IMR-90 (cell line): ENCODE data around the gene AMBRA1. TPM values are rescaled to one million over a fixed set of nuclear protein-coding genes. Genes with fewer than 3 reads are reported as not detected.

Source experiments
- ATAC-seq: fragments of 200-7000 bp; cut with Tn5 transposase; 2 replicates; pipeline ENCODE4 v1.9.1; 2020; ENCODE audit warnings: low read depth, mild to moderate bottlenecking, moderate library complexity
- BruUV-seq: library from RNA; stranded (reverse); fragments of 400-500 nt; replicated peaks from 2 replicates; lab custom pipeline; 2021; lab: Mats Ljungman, UMichigan
- CTCF ChIA-PET: fragments of 300-600 bp; formaldehyde crosslinking; extraction: SDS; loops from one replicate; lab custom pipeline; 2021; ENCODE audit warnings: antibody characterized with exemption; lab: Yijun Ruan, JAX
- POLR2A ChIA-PET: fragments of 300-600 bp; sonication (Branson Sonifier 250); formaldehyde crosslinking; loops from one replicate; lab custom pipeline; 2022; ENCODE audit warnings: antibody characterized with exemption; ENCODE audit not compliant: unreplicated experiment; lab: Charles Lee
- DNase-seq: peaks from one replicate; pipeline ENCODE4 v3.0.0; 2013
- H2AFZ ChIP-seq: replicated peaks from 2 replicates; pipeline ENCODE3; 2013; ENCODE audit warnings: low read length, mild to moderate bottlenecking; ENCODE audit not compliant: poor library complexity
- H2AK5ac ChIP-seq: 2 replicates; pipeline ENCODE4 v1.6.1; 2013; ENCODE audit warnings: low read depth, low read length, inconsistent platforms
- H2AK9ac ChIP-seq: replicated peaks from 2 replicates; pipeline ENCODE3; 2013; ENCODE audit warnings: mild to moderate bottlenecking, low read depth, low read length, moderate library complexity; ENCODE audit not compliant: poor library complexity
- H2BK120ac ChIP-seq: 2 replicates; pipeline ENCODE4 v1.6.1; 2013; ENCODE audit warnings: low read depth, low read length, inconsistent platforms
- H2BK15ac ChIP-seq: 3 replicates; pipeline ENCODE4 v1.6.1; 2013; ENCODE audit warnings: low read depth, low read length, inconsistent platforms
- H2BK20ac ChIP-seq: 2 replicates; pipeline ENCODE4 v1.6.1; 2013; ENCODE audit warnings: low read depth, mild to moderate bottlenecking, inconsistent platforms, low read length, moderate library complexity
- H2BK5ac ChIP-seq: 2 replicates; pipeline ENCODE4 v1.6.1; 2013; ENCODE audit warnings: mild to moderate bottlenecking, low read depth, low read length, inconsistent platforms; ENCODE audit not compliant: poor library complexity, severe bottlenecking
- H3K14ac ChIP-seq: replicated peaks from 2 replicates; pipeline ENCODE4 v1.6.1; 2013; ENCODE audit warnings: low read depth, low read length, inconsistent platforms
- H3K18ac ChIP-seq: 2 replicates; pipeline ENCODE4 v1.6.1; 2013; ENCODE audit warnings: low read depth, low read length, control low read depth
- H3K23ac ChIP-seq: 2 replicates; pipeline ENCODE4 v1.6.1; 2013; ENCODE audit warnings: low read depth, low read length, inconsistent platforms
- H3K27ac ChIP-seq: 2 replicates; pipeline ENCODE4 v1.5.1; 2013; ENCODE audit warnings: mild to moderate bottlenecking, control low read depth, low read length; ENCODE audit not compliant: insufficient read depth
- H3K27me3 ChIP-seq: 2 replicates; pipeline ENCODE4 v1.6.1; 2013; ENCODE audit warnings: low read length; ENCODE audit not compliant: control insufficient read depth, insufficient read depth
- H3K36me3 ChIP-seq: 2 replicates; pipeline ENCODE4 v1.6.1; 2013; ENCODE audit warnings: low read length, mixed read lengths; ENCODE audit not compliant: control insufficient read depth, insufficient read depth
- H3K4ac ChIP-seq: 2 replicates; pipeline ENCODE4 v1.6.1; 2013; ENCODE audit warnings: low read depth, low read length, inconsistent platforms
- H3K4me1 ChIP-seq: 2 replicates; pipeline ENCODE4 v1.6.1; 2013; ENCODE audit warnings: low read length, mixed read lengths; ENCODE audit not compliant: control insufficient read depth, insufficient read depth
- H3K4me2 ChIP-seq: 2 replicates; pipeline ENCODE4 v1.6.1; 2013; ENCODE audit warnings: low read depth, mild to moderate bottlenecking, control low read depth, low read length, moderate library complexity
- H3K4me3 ChIP-seq: 2 replicates; pipeline ENCODE4 v1.5.1; 2013; ENCODE audit warnings: low read depth, mild to moderate bottlenecking, control low read depth, low read length, moderate library complexity; ENCODE audit not compliant: insufficient read depth
- H3K56ac ChIP-seq: 2 replicates; pipeline ENCODE4 v1.6.1; 2013; ENCODE audit warnings: low read length, inconsistent platforms; ENCODE audit not compliant: insufficient read depth; ENCODE audit errors: extremely low read depth
- H3K79me1 ChIP-seq, 2 experiments: 2 replicates each; pipeline ENCODE4 v1.6.1; 2013; ENCODE audit warnings: low read length in 2 of 2, inconsistent platforms in 1 of 2, low read depth in 1 of 2
- H3K9ac ChIP-seq: 2 replicates; pipeline ENCODE4 v1.6.1; 2013; ENCODE audit warnings: low read depth, low read length, control low read depth
- H3K9me1 ChIP-seq: 2 replicates; pipeline ENCODE4 v1.6.1; 2013; ENCODE audit warnings: low read length, inconsistent platforms; ENCODE audit not compliant: insufficient read depth
- H3K9me3 ChIP-seq: 2 replicates; pipeline ENCODE4 v1.6.1; 2013; ENCODE audit warnings: low read length; ENCODE audit not compliant: control insufficient read depth, insufficient read depth
- H4K20me1 ChIP-seq: 2 replicates; pipeline ENCODE4 v1.6.1; 2013; ENCODE audit warnings: low read length, inconsistent platforms; ENCODE audit not compliant: insufficient read depth
- H4K5ac ChIP-seq: 2 replicates; pipeline ENCODE4 v1.6.1; 2013; ENCODE audit warnings: mild to moderate bottlenecking, low read depth, low read length, control low read depth
- H4K8ac ChIP-seq, 2 experiments: 2 replicates each; pipeline ENCODE4 v1.6.1; 2013; ENCODE audit warnings: low read depth in 2 of 2, low read length in 2 of 2, control low read depth in 1 of 2, inconsistent platforms in 1 of 2
- H4K91ac ChIP-seq: 2 replicates; pipeline ENCODE4 v1.6.1; 2013; ENCODE audit warnings: low read depth, low read length, inconsistent platforms; ENCODE audit not compliant: insufficient read depth
- CEBPB ChIP-seq: IDR thresholded peaks from 2 replicates; pipeline ENCODE4 v1.6.1; 2012; ENCODE audit warnings: low read depth, low read length, improper control_type of control experiment
- CHD1 ChIP-seq: IDR thresholded peaks from 2 replicates; pipeline ENCODE4 v1.6.1; 2012; ENCODE audit warnings: low read depth, low read length, improper control_type of control experiment
- MAFK ChIP-seq: IDR thresholded peaks from 2 replicates; pipeline ENCODE4 v1.6.1; 2012; ENCODE audit warnings: low read depth, low read length, improper control_type of control experiment
- MXI1 ChIP-seq: IDR thresholded peaks from 2 replicates; pipeline ENCODE4 v1.6.1; 2012; ENCODE audit warnings: low read depth, mild to moderate bottlenecking, low read length, moderate library complexity, borderline replicate concordance
- NFE2L2 ChIP-seq: fragments of 150-350 bp; IDR thresholded peaks from 2 replicates; pipeline ENCODE4 v1.6.1; 2016; ENCODE audit warnings: low read depth, mild to moderate bottlenecking, low read length
- RFX5 ChIP-seq: IDR thresholded peaks from 2 replicates; pipeline ENCODE4 v1.8.0; 2012; ENCODE audit warnings: low read depth, mild to moderate bottlenecking, low read length, moderate library complexity
- WGBS, 2 experiments: methylation state at CpG; one replicate each; pipeline versions ENCODE4 v1.1.5 to v1.1.7; 2013; ENCODE audit warnings: missing lambda C conversion rate in 2 of 2; ENCODE audit not compliant: insufficient read length in 1 of 2; ENCODE audit errors: extremely low coverage in 2 of 2; 5-methylcytosine and 5-hydroxymethylcytosine counted together
- dilution Hi-C: fragments of 300-500 bp; cut with HindIII; formaldehyde crosslinking; loops from one replicate; pipeline ENCODE4 v1.14.3; 2018; ENCODE audit warnings: low sequenced_read_pairs; ENCODE audit not compliant: unreplicated experiment
- in situ Hi-C: fragments of 300-500 bp; cut with MboI; formaldehyde crosslinking; loops from 3 replicates; pipeline ENCODE4 v1.14.3; 2019; ENCODE audit warnings: low sequenced_read_pairs, inconsistent platforms, mixed read lengths
- intact Hi-C: fragments of 100-400 bp; cut with micrococcal nuclease; formaldehyde crosslinking; loops from 2 replicates; pipeline ENCODE4 v1.10.0; 2022
- polyA plus RNA-seq, 3 experiments: library from polyadenylated mRNA; depleted of rRNA; stranded (reverse); fragments of >200 nt; gene quantifications; 2 replicates each; pipeline ENCODE4 v1.2.3, GENCODE V29; 2012; ENCODE audit warnings: low replicate concordance in 1 of 3
- total RNA-seq: library from RNA; depleted of rRNA; stranded (reverse); fragments of >200 nt; gene quantifications from 2 replicates; pipeline ENCODE4 v1.2.3, GENCODE V29; 2012
- TF ChIP-seq, protein P1 (sequence below): conservative IDR thresholded peaks from 2 replicates; pipeline ENCODE4 v1.5.1; 2012; ENCODE audit warnings: mild to moderate bottlenecking, low read depth, low read length, improper control_type of control experiment

The AMBRA1 gene
- total and polyA plus RNA-seq, 2 of the 4 experiments (the other 2 are of a cell fraction): 9.4 to 18.3 TPM

DNA sequence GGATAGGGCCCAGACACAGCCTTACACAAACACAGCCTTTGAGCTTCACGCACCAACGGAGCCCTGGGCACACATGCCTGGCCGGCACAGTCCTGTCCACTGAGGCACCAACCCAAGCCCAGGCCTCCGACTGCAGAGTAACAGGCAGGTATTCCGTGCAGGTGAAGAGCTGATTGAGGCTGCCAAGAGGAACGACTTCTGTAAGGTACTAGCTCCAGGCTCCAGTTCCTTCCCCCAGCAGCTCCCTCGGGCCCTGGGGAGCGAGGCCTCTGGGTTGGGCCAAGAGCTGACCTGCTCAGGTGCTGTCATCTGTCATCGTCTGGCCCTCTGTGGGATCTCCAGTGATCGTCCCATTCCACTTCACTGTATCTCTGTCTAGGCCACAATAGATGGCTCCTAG is 215.5 kb downstream of the AMBRA1 start:
- no peak overlapping the region for H4K5ac ChIP-seq
- WGBS, 2 experiments: 97% methylated on average over 6 of the region's 10 CpGs; no CpG with 5 or more reads in 1 of the 2 experiments
- H2AK9ac ChIP-seq: no peak overlapping the region
- POLR2A ChIA-PET: no interaction called here
- dilution Hi-C loops: no loop called here
- no peaks in the 10 kb centered on the region for H4K20me1 ChIP-seq
- H3K36me3 ChIP-seq: peaks cover 25% of the 10 kb centered on the region
- BruUV-seq: no TSS peak
- intact Hi-C loops: no loop called here
- no peak overlapping the region for H3K9ac ChIP-seq
- ATAC-seq (no peak), DNase-seq (no peak)
- H2AFZ ChIP-seq: no peak overlapping the region
- CTCF ChIA-PET: no interaction called here
- no peak overlapping the region for H2BK5ac ChIP-seq
- H2BK120ac ChIP-seq: no peak overlapping the region
- H3K27ac ChIP-seq: no peak overlapping the region
- H4K8ac ChIP-seq: no peak overlapping the region
- no peak overlapping the region for H2BK15ac ChIP-seq
- H3K9me3 ChIP-seq: no peaks in the 10 kb centered on the region
- H3K14ac ChIP-seq: no peak overlapping the region
- H3K4ac ChIP-seq: no peak overlapping the region
- TF ChIP-seq, protein P1, sequence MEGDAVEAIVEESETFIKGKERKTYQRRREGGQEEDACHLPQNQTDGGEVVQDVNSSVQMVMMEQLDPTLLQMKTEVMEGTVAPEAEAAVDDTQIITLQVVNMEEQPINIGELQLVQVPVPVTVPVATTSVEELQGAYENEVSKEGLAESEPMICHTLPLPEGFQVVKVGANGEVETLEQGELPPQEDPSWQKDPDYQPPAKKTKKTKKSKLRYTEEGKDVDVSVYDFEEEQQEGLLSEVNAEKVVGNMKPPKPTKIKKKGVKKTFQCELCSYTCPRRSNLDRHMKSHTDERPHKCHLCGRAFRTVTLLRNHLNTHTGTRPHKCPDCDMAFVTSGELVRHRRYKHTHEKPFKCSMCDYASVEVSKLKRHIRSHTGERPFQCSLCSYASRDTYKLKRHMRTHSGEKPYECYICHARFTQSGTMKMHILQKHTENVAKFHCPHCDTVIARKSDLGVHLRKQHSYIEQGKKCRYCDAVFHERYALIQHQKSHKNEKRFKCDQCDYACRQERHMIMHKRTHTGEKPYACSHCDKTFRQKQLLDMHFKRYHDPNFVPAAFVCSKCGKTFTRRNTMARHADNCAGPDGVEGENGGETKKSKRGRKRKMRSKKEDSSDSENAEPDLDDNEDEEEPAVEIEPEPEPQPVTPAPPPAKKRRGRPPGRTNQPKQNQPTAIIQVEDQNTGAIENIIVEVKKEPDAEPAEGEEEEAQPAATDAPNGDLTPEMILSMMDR: no peak
- TF ChIP-seq RFX5 (no peak), CEBPB (no peak), CHD1 (no peak), MAFK (no peak), MXI1 (no peak), NFE2L2 (no peak)
- no peaks in the 10 kb centered on the region for H3K9me1 ChIP-seq
- H4K91ac ChIP-seq: no peak overlapping the region
- peaks cover 8% of the 10 kb centered on the region for H3K4me1 ChIP-seq
- H3K18ac ChIP-seq: no peak overlapping the region
- H3K4me2 ChIP-seq: no peak overlapping the region
- no peak overlapping the region for H3K4me3 ChIP-seq
- no peak overlapping the region for H2AK5ac ChIP-seq
- H3K27me3 ChIP-seq: no peaks in the 10 kb centered on the region
- no peak overlapping the region for H3K56ac ChIP-seq
- no peak overlapping the region for H2BK20ac ChIP-seq
- in situ Hi-C loops: no loop called here
- peaks cover 0 to 9% of the 10 kb centered on the region in 2 experiments; a peak in 2 of 4 replicates for H3K79me1 ChIP-seq
- H3K23ac ChIP-seq: no peak overlapping the region
